HEK293T (cell line): ENCODE data around the gene TMEM9B.

Experiments
- ARNT ChIP-seq: fragments of 450-650 bp; IDR thresholded peaks from 2 replicates; pipeline ENCODE4 v1.6.1; 2017; ENCODE audit warnings: mild to moderate bottlenecking
- FOXA1 ChIP-seq: fragments of 450-650 bp; IDR thresholded peaks from 2 replicates; pipeline ENCODE4 v1.6.1; 2016; ENCODE audit warnings: mild to moderate bottlenecking
- FOXM1 ChIP-seq: fragments of 450-650 bp; IDR thresholded peaks from 2 replicates; pipeline ENCODE4 v1.6.1; 2017; ENCODE audit warnings: mild to moderate bottlenecking, borderline replicate concordance
- L3MBTL2 ChIP-seq: fragments of 450-650 bp; conservative IDR thresholded peaks from 2 replicates; pipeline ENCODE4 v1.6.1; 2016; ENCODE audit warnings: mild to moderate bottlenecking
- SP1 ChIP-seq: fragments of 450-650 bp; IDR thresholded peaks from 2 replicates; pipeline ENCODE4 v1.6.1; 2017
- SUZ12 ChIP-seq: fragments of 450-650 bp; IDR thresholded peaks from 2 replicates; pipeline ENCODE4 v1.6.1; 2016; ENCODE audit warnings: mild to moderate bottlenecking
- TARDBP ChIP-seq: fragments of 450-650 bp; IDR thresholded peaks from 2 replicates; pipeline ENCODE4 v1.6.1; 2016
- ZNF384 ChIP-seq: fragments of 450-650 bp; IDR thresholded peaks from 2 replicates; pipeline ENCODE4 v1.6.1; 2016

DNA sequence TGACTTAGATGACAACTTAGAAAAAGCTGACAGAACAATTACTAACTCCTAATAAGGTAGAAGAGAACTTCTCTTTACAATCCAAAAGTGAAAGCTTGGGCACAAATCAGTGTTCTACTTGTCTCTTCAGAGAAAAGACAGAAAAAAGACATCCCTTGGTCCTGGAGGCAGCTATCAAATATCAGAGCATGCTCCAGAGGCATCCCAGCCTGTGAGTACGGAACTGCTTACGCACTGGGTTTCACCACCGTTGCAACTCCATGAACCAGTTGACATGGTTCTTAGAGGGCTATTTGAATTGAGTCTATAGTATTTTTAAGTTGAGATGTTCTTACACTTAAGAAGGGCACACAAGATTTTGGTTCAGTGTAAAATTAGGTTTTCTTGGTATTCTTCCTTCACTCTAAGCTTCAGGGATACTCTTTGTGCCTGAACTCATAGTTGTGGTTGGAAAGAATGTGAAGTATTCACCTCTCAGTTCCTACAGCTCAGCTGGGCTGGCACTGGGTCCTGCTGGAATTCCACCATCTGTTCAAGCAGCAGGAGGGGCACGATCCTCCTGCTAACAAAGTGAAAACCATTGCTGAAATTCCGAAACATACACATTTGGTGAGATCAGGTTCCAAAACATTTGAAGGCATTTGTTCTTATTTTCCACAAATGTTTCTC, 47.0 kb downstream of the TMEM9B start:
- TF ChIP-seq ZNF384 (no peak), FOXM1 (no peak), ARNT (no peak), FOXA1 (no peak), SUZ12 (no peak), TARDBP (no peak), L3MBTL2 (no peak), SP1 (no peak)
